Activated CD8-positive, alpha-beta memory T cell treated with anti-CD3 and anti-CD28 coated beads, Interleukin-2, amount 50 U/mL, for 1 hour (primary cell): ENCODE data around the gene FAM210A.

Experiments used
- DNase-seq: peaks from one replicate; pipeline ENCODE4 v3.0.0-alpha.2; 2020; ENCODE audit errors: extremely low read depth

The FAM210A gene

GRCh38 chr18:13646633-13647032 is 79.7 kb downstream of the FAM210A start:
- no peak for DNase-seq

- no peak for DNase-seq
These were observed 81.3 kb downstream of the FAM210A start for GRCh38 chr18:13645093-13645492.

GRCh38 chr18:13643261-13643751 is 83.1 kb downstream of the FAM210A start:
- DNase-seq, result no peak

GRCh38 chr18:13642440-13642827 is 83.9 kb downstream of the FAM210A start:
- DNase-seq, result no peak

- no peak for DNase-seq
These were observed 84.6 kb downstream of the FAM210A start for GRCh38 chr18:13641551-13642439.

GRCh38 chr18:13640266-13640860 is 86.0 kb downstream of the FAM210A start:
- no peak for DNase-seq

GRCh38 chr18:13638719-13639595 is 87.4 kb downstream of the FAM210A start:
- no peak for DNase-seq

GRCh38 chr18:13635046-13635445 is 91.3 kb downstream of the FAM210A start:
- no peak for DNase-seq

- no peak for DNase-seq
These were observed 92.7 kb downstream of the FAM210A start for GRCh38 chr18:13633700-13634099.

GRCh38 chr18:13630716-13631268 is 95.6 kb downstream of the FAM210A start:
- no peak for DNase-seq

- no peak for DNase-seq
These were observed 96.3 kb downstream of the FAM210A start for GRCh38 chr18:13629841-13630715.

- DNase-seq, result no peak
These were observed 98.1 kb downstream of the FAM210A start for GRCh38 chr18:13628211-13628610.

GRCh38 chr18:13627639-13628038 is 98.7 kb downstream of the FAM210A start:
- DNase-seq, result no peak

- no peak for DNase-seq
These were observed 99.8 kb downstream of the FAM210A start for GRCh38 chr18:13626544-13626908.

- no peak for DNase-seq
These were observed 100.4 kb downstream of the FAM210A start for GRCh38 chr18:13625843-13626543.

GRCh38 chr18:13625355-13625754 is 101.0 kb downstream of the FAM210A start:
- DNase-seq, result no peak

GRCh38 chr18:13624563-13625237 is 101.7 kb downstream of the FAM210A start:
- no peak for DNase-seq

- DNase-seq, result no peak
These were observed 102.5 kb downstream of the FAM210A start for GRCh38 chr18:13623871-13624270.

- DNase-seq, result no peak
These were observed 103.0 kb downstream of the FAM210A start for GRCh38 chr18:13623348-13623747.

- no peak for DNase-seq
These were observed 103.6 kb downstream of the FAM210A start for GRCh38 chr18:13622751-13623150.
